GM12892 (cell line): ENCODE data around the gene DAZAP1.
A peak's percentile ranks its signal among the peaks of the same experiment; 100 is the strongest.
"Not testable (repeated sequence)": the region's sequence is repeated elsewhere in the genome, so short reads cannot be mapped to it uniquely, and the experiment has no call there.

Experiments used
- DNase-seq: peaks from one replicate; pipeline ENCODE4 v3.0.0; 2011; ENCODE audit not compliant: insufficient read length
- FAIRE-seq: peaks from 2 replicates; lab custom pipeline; 2011; peaks lifted over from hg19 to GRCh38; lab: Jason Lieb, UNC
- POLR2A ChIP-seq: IDR thresholded peaks from 2 replicates; pipeline ENCODE4 v1.6.1; 2011; ENCODE audit warnings: low read depth, low read length, control low read depth
- POLR2AphosphoS5 ChIP-seq: IDR thresholded peaks from 2 replicates; pipeline ENCODE4 v1.6.1; 2011; ENCODE audit warnings: low read depth, low read length, control low read depth
- TAF1 ChIP-seq: IDR thresholded peaks from 2 replicates; pipeline ENCODE4 v1.6.1; 2011; ENCODE audit warnings: low read depth, mild to moderate bottlenecking, control low read depth, low read length, borderline replicate concordance

DAZAP1 gene

GRCh38 chr19:1433119-1434039 lies 26.0 kb downstream of the DAZAP1 start:
- no peak for FAIRE-seq
- no peak for DNase-seq
- TF ChIP-seq TAF1 = no peak
- TF ChIP-seq POLR2AphosphoS5 = no peak; the same call in 1 of the 2 replicates
- no peak for TF ChIP-seq POLR2A

GRCh38 chr19:1434040-1434366 lies 26.6 kb downstream of the DAZAP1 start:
- FAIRE-seq (no peak), DNase-seq (no peak)
- TF ChIP-seq TAF1 (no peak), POLR2A (no peak), POLR2AphosphoS5 (no peak)

GRCh38 chr19:1434577-1435060 lies 27.2 kb downstream of the DAZAP1 start:
- TF ChIP-seq TAF1 (no peak), POLR2A (no peak), POLR2AphosphoS5 (no peak)
- FAIRE-seq (no peak), DNase-seq (no peak)

- no peak for FAIRE-seq
- no peak for DNase-seq
- TF ChIP-seq POLR2AphosphoS5 = no peak
- no peak for TF ChIP-seq TAF1
- no peak for TF ChIP-seq POLR2A
Measured at GRCh38 chr19:1435378-1435989, 28.1 kb downstream of the DAZAP1 start.

- no peak for DNase-seq
- no peak for FAIRE-seq
- TF ChIP-seq POLR2AphosphoS5 = no peak
- TF ChIP-seq POLR2A = no peak
- TF ChIP-seq TAF1 = no peak
Measured at GRCh38 chr19:1437609-1438008, 30.2 kb downstream of the DAZAP1 start.

GRCh38 chr19:1438035-1438932 lies 30.9 kb downstream of the DAZAP1 start, which contains the start of gene RPS15:
RPS15 (plus strand) TSS chr19:1438396; CDS start chr19:1438426, 30 bp downstream.
- DNase-seq (peak; percentile 95), FAIRE-seq (peak; percentile 100)
- TF ChIP-seq TAF1 = peak; percentile 100
- peak; percentile 99 for TF ChIP-seq POLR2AphosphoS5
- peak; percentile 100 for TF ChIP-seq POLR2A

- FAIRE-seq (no peak), DNase-seq (no peak)
- TF ChIP-seq TAF1 = no peak
- no peak; the same call in 1 of the 2 replicates for TF ChIP-seq POLR2AphosphoS5
- TF ChIP-seq POLR2A = no peak
Measured at GRCh38 chr19:1438933-1439354, 31.6 kb downstream of the DAZAP1 start.

- FAIRE-seq, DNase-seq: not testable (repeated sequence)
- peak; percentile 25; the same call in 1 of the 2 replicates for TF ChIP-seq POLR2AphosphoS5
- 0 out of 2 replicates have a peak, but pooled peaks have one; percentile 0 for TF ChIP-seq POLR2A
Measured at GRCh38 chr19:1439525-1440417, 32.4 kb downstream of the DAZAP1 start.

- no peak for TF ChIP-seq TAF1
- no peak; the same call in 1 of the 2 replicates for TF ChIP-seq POLR2AphosphoS5
- peak; percentile 8; the same call in 1 of the 2 replicates for TF ChIP-seq POLR2A
- no peak for FAIRE-seq
- DNase-seq = no peak
Measured at GRCh38 chr19:1440418-1440801, 33.0 kb downstream of the DAZAP1 start.

- TF ChIP-seq POLR2AphosphoS5 (peak; percentile 44; the same call in 1 of the 2 replicates), POLR2A (peak; percentile 7; the same call in 1 of the 2 replicates), TAF1 (no peak)
- DNase-seq (no peak), FAIRE-seq (no peak)
Measured at GRCh38 chr19:1441022-1441426, 33.6 kb downstream of the DAZAP1 start.
